OCI-LY1 (cell line): ENCODE results near the gene ST6GALNAC2.

ENCODE experiments used
- CTCF ChIP-seq: fragments of 200-600 bp; sonication (generic), shearing (Covaris generic); IDR thresholded peaks from 2 replicates; pipeline ENCODE4 v1.5.1; 2017; ENCODE audit warnings: mild to moderate bottlenecking, antibody characterized with exemption, low read length, moderate library complexity, mixed read lengths
- EZH2 ChIP-seq: fragments of 200-600 bp; sonication (generic), shearing (Covaris generic); IDR thresholded peaks from 2 replicates; pipeline ENCODE4 v1.8.0; 2017; ENCODE audit warnings: borderline replicate concordance, mixed run types, mild to moderate bottlenecking, antibody characterized with exemption, low read length, moderate library complexity, mixed read lengths

GRCh38 chr17:76594690-76595089, 9.0 kb upstream of the ST6GALNAC2 start:
- TF ChIP-seq EZH2 (no peak), CTCF (no peak)
